IMR-90 (cell line): ENCODE measurements around the gene ABL1. TPM values are rescaled to one million over a fixed set of nuclear protein-coding genes. Genes with fewer than 3 reads are reported as not detected.

ENCODE experiments used
- ATAC-seq: fragments of 200-7000 bp; cut with Tn5 transposase; 2 replicates; pipeline ENCODE4 v1.9.1; 2020; ENCODE audit warnings: low read depth, mild to moderate bottlenecking, moderate library complexity
- BruUV-seq: library from RNA; stranded (reverse); fragments of 400-500 nt; replicated peaks from 2 replicates; lab custom pipeline; 2021; lab: Mats Ljungman, UMichigan
- CTCF ChIA-PET: fragments of 300-600 bp; formaldehyde crosslinking; extraction: SDS; loops from one replicate; lab custom pipeline; 2021; ENCODE audit warnings: antibody characterized with exemption; lab: Yijun Ruan, JAX
- POLR2A ChIA-PET: fragments of 300-600 bp; sonication (Branson Sonifier 250); formaldehyde crosslinking; loops from one replicate; lab custom pipeline; 2022; ENCODE audit warnings: antibody characterized with exemption; ENCODE audit not compliant: unreplicated experiment; lab: Charles Lee
- DNase-seq: peaks from one replicate; pipeline ENCODE4 v3.0.0; 2013
- H2AFZ ChIP-seq: replicated peaks from 2 replicates; pipeline ENCODE3; 2013; ENCODE audit warnings: low read length, mild to moderate bottlenecking; ENCODE audit not compliant: poor library complexity
- H2AK5ac ChIP-seq: 2 replicates; pipeline ENCODE4 v1.6.1; 2013; ENCODE audit warnings: low read depth, low read length, inconsistent platforms
- H2AK9ac ChIP-seq: replicated peaks from 2 replicates; pipeline ENCODE3; 2013; ENCODE audit warnings: mild to moderate bottlenecking, low read depth, low read length, moderate library complexity; ENCODE audit not compliant: poor library complexity
- H2BK120ac ChIP-seq: 2 replicates; pipeline ENCODE4 v1.6.1; 2013; ENCODE audit warnings: low read depth, low read length, inconsistent platforms
- H2BK15ac ChIP-seq: 3 replicates; pipeline ENCODE4 v1.6.1; 2013; ENCODE audit warnings: low read depth, low read length, inconsistent platforms
- H2BK20ac ChIP-seq: 2 replicates; pipeline ENCODE4 v1.6.1; 2013; ENCODE audit warnings: low read depth, mild to moderate bottlenecking, inconsistent platforms, low read length, moderate library complexity
- H2BK5ac ChIP-seq: 2 replicates; pipeline ENCODE4 v1.6.1; 2013; ENCODE audit warnings: mild to moderate bottlenecking, low read depth, low read length, inconsistent platforms; ENCODE audit not compliant: poor library complexity, severe bottlenecking
- H3K14ac ChIP-seq: replicated peaks from 2 replicates; pipeline ENCODE4 v1.6.1; 2013; ENCODE audit warnings: low read depth, low read length, inconsistent platforms
- H3K18ac ChIP-seq: 2 replicates; pipeline ENCODE4 v1.6.1; 2013; ENCODE audit warnings: low read depth, low read length, control low read depth
- H3K23ac ChIP-seq: 2 replicates; pipeline ENCODE4 v1.6.1; 2013; ENCODE audit warnings: low read depth, low read length, inconsistent platforms
- H3K27ac ChIP-seq: 2 replicates; pipeline ENCODE4 v1.5.1; 2013; ENCODE audit warnings: mild to moderate bottlenecking, control low read depth, low read length; ENCODE audit not compliant: insufficient read depth
- H3K27me3 ChIP-seq: 2 replicates; pipeline ENCODE4 v1.6.1; 2013; ENCODE audit warnings: low read length; ENCODE audit not compliant: control insufficient read depth, insufficient read depth
- H3K36me3 ChIP-seq: 2 replicates; pipeline ENCODE4 v1.6.1; 2013; ENCODE audit warnings: low read length, mixed read lengths; ENCODE audit not compliant: control insufficient read depth, insufficient read depth
- H3K4ac ChIP-seq: 2 replicates; pipeline ENCODE4 v1.6.1; 2013; ENCODE audit warnings: low read depth, low read length, inconsistent platforms
- H3K4me1 ChIP-seq: 2 replicates; pipeline ENCODE4 v1.6.1; 2013; ENCODE audit warnings: low read length, mixed read lengths; ENCODE audit not compliant: control insufficient read depth, insufficient read depth
- H3K4me2 ChIP-seq: 2 replicates; pipeline ENCODE4 v1.6.1; 2013; ENCODE audit warnings: low read depth, mild to moderate bottlenecking, control low read depth, low read length, moderate library complexity
- H3K4me3 ChIP-seq: 2 replicates; pipeline ENCODE4 v1.5.1; 2013; ENCODE audit warnings: low read depth, mild to moderate bottlenecking, control low read depth, low read length, moderate library complexity; ENCODE audit not compliant: insufficient read depth
- H3K56ac ChIP-seq: 2 replicates; pipeline ENCODE4 v1.6.1; 2013; ENCODE audit warnings: low read length, inconsistent platforms; ENCODE audit not compliant: insufficient read depth; ENCODE audit errors: extremely low read depth
- H3K79me1 ChIP-seq, 2 experiments: 2 replicates each; pipeline ENCODE4 v1.6.1; 2013; ENCODE audit warnings: low read length in 2 of 2, inconsistent platforms in 1 of 2, low read depth in 1 of 2
- H3K9ac ChIP-seq: 2 replicates; pipeline ENCODE4 v1.6.1; 2013; ENCODE audit warnings: low read depth, low read length, control low read depth
- H3K9me1 ChIP-seq: 2 replicates; pipeline ENCODE4 v1.6.1; 2013; ENCODE audit warnings: low read length, inconsistent platforms; ENCODE audit not compliant: insufficient read depth
- H3K9me3 ChIP-seq: 2 replicates; pipeline ENCODE4 v1.6.1; 2013; ENCODE audit warnings: low read length; ENCODE audit not compliant: control insufficient read depth, insufficient read depth
- H4K20me1 ChIP-seq: 2 replicates; pipeline ENCODE4 v1.6.1; 2013; ENCODE audit warnings: low read length, inconsistent platforms; ENCODE audit not compliant: insufficient read depth
- H4K5ac ChIP-seq: 2 replicates; pipeline ENCODE4 v1.6.1; 2013; ENCODE audit warnings: mild to moderate bottlenecking, low read depth, low read length, control low read depth
- H4K8ac ChIP-seq, 2 experiments: 2 replicates each; pipeline ENCODE4 v1.6.1; 2013; ENCODE audit warnings: low read depth in 2 of 2, low read length in 2 of 2, control low read depth in 1 of 2, inconsistent platforms in 1 of 2
- H4K91ac ChIP-seq: 2 replicates; pipeline ENCODE4 v1.6.1; 2013; ENCODE audit warnings: low read depth, low read length, inconsistent platforms; ENCODE audit not compliant: insufficient read depth
- BHLHE40 ChIP-seq: fragments of 150-350 bp; IDR thresholded peaks from 2 replicates; pipeline ENCODE4 v1.6.1; 2016; ENCODE audit warnings: mild to moderate bottlenecking, low read depth, low read length
- CEBPB ChIP-seq: IDR thresholded peaks from 2 replicates; pipeline ENCODE4 v1.6.1; 2012; ENCODE audit warnings: low read depth, low read length, improper control_type of control experiment
- CHD1 ChIP-seq: IDR thresholded peaks from 2 replicates; pipeline ENCODE4 v1.6.1; 2012; ENCODE audit warnings: low read depth, low read length, improper control_type of control experiment
- FOS ChIP-seq: fragments of 150-350 bp; IDR thresholded peaks from 2 replicates; pipeline ENCODE4 v1.6.1; 2016; ENCODE audit warnings: low read depth, low read length
- MAFK ChIP-seq: IDR thresholded peaks from 2 replicates; pipeline ENCODE4 v1.6.1; 2012; ENCODE audit warnings: low read depth, low read length, improper control_type of control experiment
- MAZ ChIP-seq: IDR thresholded peaks from 2 replicates; pipeline ENCODE4 v1.6.1; 2012; ENCODE audit warnings: low read depth, mild to moderate bottlenecking, low read length, improper control_type of control experiment, moderate library complexity, borderline replicate concordance
- MXI1 ChIP-seq: IDR thresholded peaks from 2 replicates; pipeline ENCODE4 v1.6.1; 2012; ENCODE audit warnings: low read depth, mild to moderate bottlenecking, low read length, moderate library complexity, borderline replicate concordance
- POLR2A ChIP-seq: IDR thresholded peaks from 2 replicates; pipeline ENCODE4 v1.6.1; 2012; ENCODE audit warnings: mild to moderate bottlenecking, low read depth, low read length
- RAD21 ChIP-seq: IDR thresholded peaks from 2 replicates; pipeline ENCODE4 v1.6.1; 2012; ENCODE audit warnings: low read length, improper control_type of control experiment
- RCOR1 ChIP-seq: IDR thresholded peaks from 2 replicates; pipeline ENCODE4 v1.6.1; 2012; ENCODE audit warnings: mild to moderate bottlenecking, low read length, improper control_type of control experiment; ENCODE audit not compliant: insufficient replicate concordance
- RFX5 ChIP-seq: IDR thresholded peaks from 2 replicates; pipeline ENCODE4 v1.8.0; 2012; ENCODE audit warnings: low read depth, mild to moderate bottlenecking, low read length, moderate library complexity
- SMC3 ChIP-seq: fragments of 150-350 bp; IDR thresholded peaks from 2 replicates; pipeline ENCODE4 v1.6.1; 2016; ENCODE audit warnings: low read depth, mild to moderate bottlenecking, antibody characterized with exemption, low read length, moderate library complexity
- WGBS, 2 experiments: methylation state at CpG; one replicate each; pipeline versions ENCODE4 v1.1.5 to v1.1.7; 2013; ENCODE audit warnings: missing lambda C conversion rate in 2 of 2; ENCODE audit not compliant: insufficient read length in 1 of 2; ENCODE audit errors: extremely low coverage in 2 of 2; 5-methylcytosine and 5-hydroxymethylcytosine counted together
- dilution Hi-C: fragments of 300-500 bp; cut with HindIII; formaldehyde crosslinking; loops from one replicate; pipeline ENCODE4 v1.14.3; 2018; ENCODE audit warnings: low sequenced_read_pairs; ENCODE audit not compliant: unreplicated experiment
- in situ Hi-C: fragments of 300-500 bp; cut with MboI; formaldehyde crosslinking; loops from 3 replicates; pipeline ENCODE4 v1.14.3; 2019; ENCODE audit warnings: low sequenced_read_pairs, inconsistent platforms, mixed read lengths
- intact Hi-C: fragments of 100-400 bp; cut with micrococcal nuclease; formaldehyde crosslinking; loops from 2 replicates; pipeline ENCODE4 v1.10.0; 2022
- polyA plus RNA-seq, 3 experiments: library from polyadenylated mRNA; depleted of rRNA; stranded (reverse); fragments of >200 nt; gene quantifications; 2 replicates each; pipeline ENCODE4 v1.2.3, GENCODE V29; 2012; ENCODE audit warnings: low replicate concordance in 1 of 3
- total RNA-seq: library from RNA; depleted of rRNA; stranded (reverse); fragments of >200 nt; gene quantifications from 2 replicates; pipeline ENCODE4 v1.2.3, GENCODE V29; 2012
- TF ChIP-seq, protein P1 (sequence below): conservative IDR thresholded peaks from 2 replicates; pipeline ENCODE4 v1.5.1; 2012; ENCODE audit warnings: mild to moderate bottlenecking, low read depth, low read length, improper control_type of control experiment
- TF ChIP-seq, protein P2 (sequence below): fragments of 150-350 bp; IDR thresholded peaks from 2 replicates; pipeline ENCODE4 v1.6.1; 2017; ENCODE audit warnings: mild to moderate bottlenecking, antibody characterized with exemption, low read length, low read depth
- TF ChIP-seq, protein P3 (sequence below): fragments of 150-350 bp; IDR thresholded peaks from 2 replicates; pipeline ENCODE4 v1.6.1; 2016; ENCODE audit warnings: low read depth, mild to moderate bottlenecking, low read length, moderate library complexity, borderline replicate concordance

Gene ABL1
- total and polyA plus RNA-seq, 2 of the 4 experiments (the other 2 are of a cell fraction): 33.7 to 49.1 TPM

DNA sequence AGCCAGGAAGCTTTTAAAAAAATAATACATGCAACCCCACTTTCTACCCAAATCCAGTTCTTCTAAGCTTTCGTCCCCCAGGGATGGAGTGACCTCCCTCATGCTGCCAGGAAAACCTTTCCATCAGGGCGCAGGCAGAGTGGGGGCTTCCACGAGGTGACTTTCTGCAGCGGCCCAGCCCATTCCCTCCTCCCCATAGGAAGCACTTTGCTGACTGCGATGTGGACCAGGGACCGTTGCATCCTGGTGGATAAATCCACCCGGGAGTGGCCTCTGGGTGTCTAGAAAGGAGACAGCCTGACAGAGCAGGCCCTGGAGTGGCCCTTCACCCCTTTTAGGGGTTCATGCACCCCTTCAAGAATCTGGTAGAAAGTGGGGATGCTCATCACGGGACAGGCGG, 60.0 kb downstream of the ABL1 start:
- Histone ChIP-seq H2AK9ac (no peak overlapping the region), H3K9me3 (no peaks in the 10 kb centered on the region), H4K20me1 (peaks cover 13% of the 10 kb centered on the region), H3K4me3 (no peak overlapping the region), H3K23ac (no peak overlapping the region), H4K8ac (no peak overlapping the region), H3K9me1 (no peaks in the 10 kb centered on the region), H3K56ac (no peak overlapping the region), H3K4me1 (no peaks in the 10 kb centered on the region), H3K27me3 (peaks cover under 1% of the 10 kb centered on the region; the same call in 1 of the 2 replicates), H2AK5ac (no peak overlapping the region), H3K14ac (no peak overlapping the region), H4K5ac (no peak overlapping the region), H2BK20ac (no peak overlapping the region), H3K79me1 (peaks cover 0 to 8% of the 10 kb centered on the region in 2 experiments; a peak in 2 of 4 replicates), H3K36me3 (peaks cover 38% of the 10 kb centered on the region), H2BK120ac (no peak overlapping the region), H4K91ac (no peak overlapping the region), H3K18ac (no peak overlapping the region), H3K9ac (no peak overlapping the region), H3K4me2 (no peak overlapping the region), H3K27ac (no peak overlapping the region), H3K4ac (no peak overlapping the region), H2AFZ (no peak overlapping the region), H2BK15ac (no peak overlapping the region), H2BK5ac (no peak overlapping the region)
- no TSS peak for BruUV-seq
- intact Hi-C loops (no loop called here), in situ Hi-C loops (no loop called here), dilution Hi-C loops (no loop called here)
- WGBS, 2 experiments: 100% methylated on average over 2 of the region's 9 CpGs; no CpG with 5 or more reads in 1 of the 2 experiments
- ChIA-PET CTCF (no interaction called here), POLR2A (no interaction called here)
- no peak for ATAC-seq
- TF ChIP-seq, protein P1, sequence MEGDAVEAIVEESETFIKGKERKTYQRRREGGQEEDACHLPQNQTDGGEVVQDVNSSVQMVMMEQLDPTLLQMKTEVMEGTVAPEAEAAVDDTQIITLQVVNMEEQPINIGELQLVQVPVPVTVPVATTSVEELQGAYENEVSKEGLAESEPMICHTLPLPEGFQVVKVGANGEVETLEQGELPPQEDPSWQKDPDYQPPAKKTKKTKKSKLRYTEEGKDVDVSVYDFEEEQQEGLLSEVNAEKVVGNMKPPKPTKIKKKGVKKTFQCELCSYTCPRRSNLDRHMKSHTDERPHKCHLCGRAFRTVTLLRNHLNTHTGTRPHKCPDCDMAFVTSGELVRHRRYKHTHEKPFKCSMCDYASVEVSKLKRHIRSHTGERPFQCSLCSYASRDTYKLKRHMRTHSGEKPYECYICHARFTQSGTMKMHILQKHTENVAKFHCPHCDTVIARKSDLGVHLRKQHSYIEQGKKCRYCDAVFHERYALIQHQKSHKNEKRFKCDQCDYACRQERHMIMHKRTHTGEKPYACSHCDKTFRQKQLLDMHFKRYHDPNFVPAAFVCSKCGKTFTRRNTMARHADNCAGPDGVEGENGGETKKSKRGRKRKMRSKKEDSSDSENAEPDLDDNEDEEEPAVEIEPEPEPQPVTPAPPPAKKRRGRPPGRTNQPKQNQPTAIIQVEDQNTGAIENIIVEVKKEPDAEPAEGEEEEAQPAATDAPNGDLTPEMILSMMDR: no peak
- no peak for TF ChIP-seq FOS
- TF ChIP-seq RFX5: no peak
- TF ChIP-seq RAD21: no peak
- TF ChIP-seq, protein P2, sequence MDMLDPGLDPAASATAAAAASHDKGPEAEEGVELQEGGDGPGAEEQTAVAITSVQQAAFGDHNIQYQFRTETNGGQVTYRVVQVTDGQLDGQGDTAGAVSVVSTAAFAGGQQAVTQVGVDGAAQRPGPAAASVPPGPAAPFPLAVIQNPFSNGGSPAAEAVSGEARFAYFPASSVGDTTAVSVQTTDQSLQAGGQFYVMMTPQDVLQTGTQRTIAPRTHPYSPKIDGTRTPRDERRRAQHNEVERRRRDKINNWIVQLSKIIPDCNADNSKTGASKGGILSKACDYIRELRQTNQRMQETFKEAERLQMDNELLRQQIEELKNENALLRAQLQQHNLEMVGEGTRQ: no peak
- TF ChIP-seq, protein P3, sequence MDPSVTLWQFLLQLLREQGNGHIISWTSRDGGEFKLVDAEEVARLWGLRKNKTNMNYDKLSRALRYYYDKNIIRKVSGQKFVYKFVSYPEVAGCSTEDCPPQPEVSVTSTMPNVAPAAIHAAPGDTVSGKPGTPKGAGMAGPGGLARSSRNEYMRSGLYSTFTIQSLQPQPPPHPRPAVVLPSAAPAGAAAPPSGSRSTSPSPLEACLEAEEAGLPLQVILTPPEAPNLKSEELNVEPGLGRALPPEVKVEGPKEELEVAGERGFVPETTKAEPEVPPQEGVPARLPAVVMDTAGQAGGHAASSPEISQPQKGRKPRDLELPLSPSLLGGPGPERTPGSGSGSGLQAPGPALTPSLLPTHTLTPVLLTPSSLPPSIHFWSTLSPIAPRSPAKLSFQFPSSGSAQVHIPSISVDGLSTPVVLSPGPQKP: no peak
- no peak for TF ChIP-seq SMC3
- TF ChIP-seq MAFK: no peak
- TF ChIP-seq MAZ: no peak
- TF ChIP-seq BHLHE40: no peak
- TF ChIP-seq POLR2A: no peak
- no peak for TF ChIP-seq CHD1
- TF ChIP-seq MXI1: no peak
- TF ChIP-seq CEBPB: no peak
- TF ChIP-seq RCOR1: no peak
- DNase-seq: no peak
